Measurements from ENCODE around the gene PIGW.

DNA sequence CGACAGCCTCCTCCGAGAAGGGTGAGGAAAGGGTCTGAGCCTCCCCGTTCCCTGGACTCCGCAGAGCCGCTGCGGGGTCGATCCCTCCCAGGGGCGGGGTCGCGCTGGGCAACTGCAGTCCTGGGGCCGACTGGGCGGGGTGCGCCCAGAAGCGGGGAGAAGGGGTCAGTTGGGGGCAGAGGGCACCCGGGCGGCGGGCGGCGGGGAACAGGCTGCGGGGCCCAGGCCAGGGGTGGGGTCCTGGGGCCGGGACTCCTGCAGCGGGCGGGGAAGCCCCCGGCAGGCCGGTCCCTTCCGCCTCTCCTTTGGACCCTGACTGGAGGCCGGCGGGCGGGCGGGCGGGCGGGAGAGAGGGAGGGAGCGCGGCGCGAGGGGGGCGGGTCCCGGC, 10.3 kb downstream of the PIGW start:
- TF ChIP-seq, protein P1, sequence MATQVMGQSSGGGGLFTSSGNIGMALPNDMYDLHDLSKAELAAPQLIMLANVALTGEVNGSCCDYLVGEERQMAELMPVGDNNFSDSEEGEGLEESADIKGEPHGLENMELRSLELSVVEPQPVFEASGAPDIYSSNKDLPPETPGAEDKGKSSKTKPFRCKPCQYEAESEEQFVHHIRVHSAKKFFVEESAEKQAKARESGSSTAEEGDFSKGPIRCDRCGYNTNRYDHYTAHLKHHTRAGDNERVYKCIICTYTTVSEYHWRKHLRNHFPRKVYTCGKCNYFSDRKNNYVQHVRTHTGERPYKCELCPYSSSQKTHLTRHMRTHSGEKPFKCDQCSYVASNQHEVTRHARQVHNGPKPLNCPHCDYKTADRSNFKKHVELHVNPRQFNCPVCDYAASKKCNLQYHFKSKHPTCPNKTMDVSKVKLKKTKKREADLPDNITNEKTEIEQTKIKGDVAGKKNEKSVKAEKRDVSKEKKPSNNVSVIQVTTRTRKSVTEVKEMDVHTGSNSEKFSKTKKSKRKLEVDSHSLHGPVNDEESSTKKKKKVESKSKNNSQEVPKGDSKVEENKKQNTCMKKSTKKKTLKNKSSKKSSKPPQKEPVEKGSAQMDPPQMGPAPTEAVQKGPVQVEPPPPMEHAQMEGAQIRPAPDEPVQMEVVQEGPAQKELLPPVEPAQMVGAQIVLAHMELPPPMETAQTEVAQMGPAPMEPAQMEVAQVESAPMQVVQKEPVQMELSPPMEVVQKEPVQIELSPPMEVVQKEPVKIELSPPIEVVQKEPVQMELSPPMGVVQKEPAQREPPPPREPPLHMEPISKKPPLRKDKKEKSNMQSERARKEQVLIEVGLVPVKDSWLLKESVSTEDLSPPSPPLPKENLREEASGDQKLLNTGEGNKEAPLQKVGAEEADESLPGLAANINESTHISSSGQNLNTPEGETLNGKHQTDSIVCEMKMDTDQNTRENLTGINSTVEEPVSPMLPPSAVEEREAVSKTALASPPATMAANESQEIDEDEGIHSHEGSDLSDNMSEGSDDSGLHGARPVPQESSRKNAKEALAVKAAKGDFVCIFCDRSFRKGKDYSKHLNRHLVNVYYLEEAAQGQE (IDR thresholded peaks at IDR 0.05; ENCODE audit: borderline replicate concordance), result no peak
- TF ChIP-seq TAF1 (IDR thresholded peaks at IDR 0.05; ENCODE audit: low read depth), result no peak
- TF ChIP-seq, protein P2, sequence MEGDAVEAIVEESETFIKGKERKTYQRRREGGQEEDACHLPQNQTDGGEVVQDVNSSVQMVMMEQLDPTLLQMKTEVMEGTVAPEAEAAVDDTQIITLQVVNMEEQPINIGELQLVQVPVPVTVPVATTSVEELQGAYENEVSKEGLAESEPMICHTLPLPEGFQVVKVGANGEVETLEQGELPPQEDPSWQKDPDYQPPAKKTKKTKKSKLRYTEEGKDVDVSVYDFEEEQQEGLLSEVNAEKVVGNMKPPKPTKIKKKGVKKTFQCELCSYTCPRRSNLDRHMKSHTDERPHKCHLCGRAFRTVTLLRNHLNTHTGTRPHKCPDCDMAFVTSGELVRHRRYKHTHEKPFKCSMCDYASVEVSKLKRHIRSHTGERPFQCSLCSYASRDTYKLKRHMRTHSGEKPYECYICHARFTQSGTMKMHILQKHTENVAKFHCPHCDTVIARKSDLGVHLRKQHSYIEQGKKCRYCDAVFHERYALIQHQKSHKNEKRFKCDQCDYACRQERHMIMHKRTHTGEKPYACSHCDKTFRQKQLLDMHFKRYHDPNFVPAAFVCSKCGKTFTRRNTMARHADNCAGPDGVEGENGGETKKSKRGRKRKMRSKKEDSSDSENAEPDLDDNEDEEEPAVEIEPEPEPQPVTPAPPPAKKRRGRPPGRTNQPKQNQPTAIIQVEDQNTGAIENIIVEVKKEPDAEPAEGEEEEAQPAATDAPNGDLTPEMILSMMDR (IDR thresholded peaks at IDR 0.05; ENCODE audit: poor library complexity, severe bottlenecking), result no peak
- TF ChIP-seq SMC3 (conservative IDR thresholded peaks at IDR 0.05; ENCODE audit: poor library complexity), result no peak
- no peak for TF ChIP-seq POLR2AphosphoS5 (IDR thresholded peaks at IDR 0.05)
